Activated CD8-positive, alpha-beta memory T cell treated with anti-CD3 and anti-CD28 coated beads for 4 hours (primary cell): ENCODE measurements around the gene LMO2.

Experiments
- DNase-seq, 2 donors: peaks; one replicate each; pipeline ENCODE4 v3.0.0-alpha.2; 2020; ENCODE audit warnings: low read depth in 2 of 2

The LMO2 gene

GRCh38 chr11:33887886-33888285 is 4.0 kb downstream of the LMO2 start:
- DNase-seq = no peak

GRCh38 chr11:33885338-33886005 is 6.4 kb downstream of the LMO2 start:
- no peak for DNase-seq

DNA sequence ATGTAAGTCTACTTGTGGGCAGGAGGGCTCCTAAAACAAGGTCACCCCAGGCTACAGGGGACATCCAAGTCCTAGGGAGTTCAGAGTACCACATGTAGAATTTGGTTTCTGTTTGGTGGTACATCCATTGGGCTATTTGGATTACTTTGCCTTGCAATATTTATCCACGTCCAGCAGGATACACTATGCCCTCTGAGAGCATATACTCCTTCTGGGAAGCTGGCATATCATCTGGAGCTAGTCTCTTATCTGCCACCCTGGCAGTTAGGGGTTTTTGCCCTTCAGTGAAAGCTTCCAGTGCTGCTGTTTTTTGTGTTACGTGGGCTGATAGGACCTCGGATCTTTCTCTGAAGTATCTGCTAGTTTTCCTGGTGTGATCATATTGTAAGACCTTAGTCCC is 7.3 kb downstream of the LMO2 start:
- no peak for DNase-seq

DNA sequence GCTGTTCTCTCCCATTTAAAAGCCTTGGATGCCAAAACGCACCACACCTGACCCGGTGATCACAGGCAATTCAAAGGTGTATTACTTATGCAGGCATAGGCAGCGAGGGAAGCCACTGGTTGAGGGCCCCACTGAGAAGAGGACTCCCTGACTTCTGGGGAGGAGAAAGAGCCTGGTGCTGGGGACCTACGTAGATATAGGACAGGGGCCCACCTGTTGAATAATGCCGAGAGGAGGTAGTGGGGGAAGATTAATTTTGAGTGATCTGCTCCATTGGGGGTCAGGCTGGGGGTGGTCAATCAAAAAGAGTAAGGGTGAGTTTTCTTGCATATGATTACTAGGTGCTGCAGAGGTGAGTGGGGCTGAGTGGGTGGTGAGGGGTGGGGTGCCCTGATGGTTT is 7.8 kb downstream of the LMO2 start:
- DNase-seq = no peak

GRCh38 chr11:33881651-33882503 is 10.0 kb downstream of the LMO2 start:
- no peak for DNase-seq

DNA sequence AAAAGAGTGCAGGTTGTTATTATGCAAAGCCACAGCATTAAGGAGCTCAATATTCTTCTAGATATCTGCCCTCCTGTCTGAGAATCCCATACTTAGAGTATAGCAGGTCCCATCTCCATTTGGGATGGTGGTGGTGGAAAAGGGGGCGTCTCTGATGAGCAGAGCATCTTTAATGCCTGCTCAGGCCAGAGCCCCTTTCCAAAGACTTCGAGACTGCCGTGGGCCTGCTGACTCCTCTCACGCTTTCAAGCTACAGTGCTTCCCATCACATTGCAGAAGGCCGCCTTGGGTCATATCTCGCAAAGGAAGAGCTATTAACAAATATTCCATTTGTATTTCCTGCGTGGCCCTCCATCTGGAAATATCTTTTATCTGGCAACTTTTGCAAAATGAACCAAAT is 10.9 kb downstream of the LMO2 start:
- DNase-seq = no peak

GRCh38 chr11:33879375-33879774 is 12.5 kb downstream of the LMO2 start:
- no peak for DNase-seq

DNA sequence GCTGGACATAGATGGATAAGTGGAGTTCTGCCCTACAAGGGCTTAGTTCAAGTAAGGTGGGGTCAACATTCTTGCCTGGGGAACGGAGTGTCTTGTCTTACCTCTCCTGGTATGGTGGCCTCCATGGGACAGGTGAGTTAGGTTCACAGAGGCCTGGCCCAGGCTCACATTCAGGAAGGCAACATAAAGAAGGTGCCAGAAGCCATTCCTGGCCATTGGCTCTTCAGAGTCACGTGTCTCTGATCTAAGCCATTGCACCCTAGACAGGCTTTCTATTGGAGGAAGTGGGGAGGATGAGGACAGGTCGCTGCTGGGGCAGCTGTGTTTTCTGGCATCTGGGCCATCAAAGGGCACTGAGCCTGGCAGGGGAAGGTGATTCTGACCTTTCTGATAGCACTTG is 14.8 kb downstream of the LMO2 start:
- no peak for DNase-seq

- DNase-seq = no peak
Measured at GRCh38 chr11:33875621-33876294, 16.1 kb downstream of the LMO2 start.

GRCh38 chr11:33874910-33875490 is 16.9 kb downstream of the LMO2 start:
- DNase-seq = no peak

GRCh38 chr11:33874433-33874832 is 17.4 kb downstream of the LMO2 start:
- no peak for DNase-seq

- no peak for DNase-seq
Measured at GRCh38 chr11:33869481-33870422, 22.1 kb downstream of the LMO2 start.

- no peak for DNase-seq
Measured at GRCh38 chr11:33868647-33869461, 23.0 kb downstream of the LMO2 start.

DNA sequence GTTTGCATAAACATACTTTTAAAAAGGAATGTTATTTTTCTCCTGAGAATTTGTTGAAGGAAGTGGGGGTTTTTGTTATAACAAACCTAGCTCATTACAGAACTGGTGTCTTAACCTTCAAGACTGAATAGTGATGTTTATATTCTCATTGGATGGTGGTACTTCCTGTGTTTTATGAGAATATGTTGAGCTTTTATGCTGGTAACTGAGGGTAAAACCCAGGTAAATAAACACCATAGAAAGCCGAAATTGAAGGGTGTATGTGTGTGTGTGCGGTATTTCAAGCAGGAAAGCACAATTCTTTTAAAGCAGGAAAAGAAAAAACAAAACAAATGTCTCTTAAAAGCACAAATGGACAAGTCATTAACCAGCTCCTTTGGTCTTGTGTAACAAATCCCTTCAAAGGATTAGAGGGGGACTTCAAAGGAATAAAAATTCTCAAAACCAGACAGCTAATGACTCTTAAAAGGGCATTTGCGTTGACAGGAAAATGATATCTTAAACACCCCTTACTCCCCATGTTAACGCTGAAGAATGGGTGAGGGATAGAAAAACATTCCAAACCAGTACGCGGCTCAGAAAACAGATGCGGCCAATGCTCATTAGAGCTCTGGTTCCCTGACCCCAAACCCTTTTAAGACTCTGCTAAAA is 23.8 kb downstream of the LMO2 start:
- DNase-seq = no peak

DNA sequence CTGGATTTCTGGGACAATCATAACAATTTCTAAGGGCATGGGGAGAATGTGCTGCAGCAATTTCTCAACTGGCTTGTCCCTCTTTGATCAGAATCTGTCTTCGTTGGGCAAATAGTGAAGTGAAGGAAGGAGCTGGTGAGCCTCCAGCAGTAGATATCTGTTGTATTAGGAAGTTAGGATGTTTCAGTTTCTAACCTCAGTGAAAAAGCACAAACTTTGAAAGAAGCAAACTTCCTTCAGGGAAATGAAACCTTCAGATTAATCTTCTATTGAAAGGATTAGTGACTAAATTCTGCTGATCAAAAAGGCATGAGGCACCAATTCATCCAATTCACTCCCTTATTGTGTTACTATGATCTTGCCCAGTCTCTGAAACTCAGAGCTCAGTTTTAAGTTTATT is 24.3 kb downstream of the LMO2 start:
- no peak for DNase-seq

DNA sequence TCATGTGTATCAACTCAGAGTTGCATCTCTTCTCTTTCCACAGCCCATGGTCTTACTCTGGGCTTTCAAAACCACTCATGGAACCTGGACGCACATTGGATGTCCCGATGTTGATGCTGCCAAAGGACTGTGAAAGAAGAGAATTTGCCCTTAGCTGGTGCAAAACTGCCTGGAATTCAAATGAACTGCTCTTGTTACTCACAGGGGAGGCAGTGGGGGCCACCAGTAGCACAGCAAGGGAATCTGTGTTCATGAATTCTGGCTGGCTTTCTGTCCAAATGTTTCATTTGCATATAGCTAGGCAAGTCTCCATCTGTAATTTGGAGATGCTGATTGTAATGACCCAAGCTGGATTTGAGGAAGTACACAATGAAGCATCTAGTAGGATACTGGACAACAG is 24.9 kb downstream of the LMO2 start:
- DNase-seq = no peak

DNA sequence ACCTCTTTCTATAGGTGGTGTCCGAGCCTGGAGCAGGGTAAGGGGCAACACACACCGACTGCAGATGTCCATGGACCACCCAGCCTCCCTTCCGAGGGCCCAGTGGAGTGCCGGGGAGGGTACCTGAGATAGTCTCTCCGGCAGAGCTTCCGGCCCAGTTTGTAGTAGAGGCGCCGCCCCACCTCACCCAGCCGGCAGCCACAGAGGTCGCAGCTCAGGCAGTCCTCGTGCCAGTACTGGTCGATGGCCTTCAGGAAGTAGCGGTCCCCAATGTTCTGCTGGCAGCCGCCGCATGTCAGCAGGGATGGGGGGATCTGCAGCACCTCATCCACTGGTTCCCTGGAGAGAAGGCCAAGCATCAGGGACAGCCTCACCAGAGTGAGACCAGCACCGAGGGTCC is 27.4 kb downstream of the LMO2 start:
- no peak for DNase-seq

GRCh38 chr11:33863418-33864172 is 28.3 kb downstream of the LMO2 start:
- DNase-seq = no peak

DNA sequence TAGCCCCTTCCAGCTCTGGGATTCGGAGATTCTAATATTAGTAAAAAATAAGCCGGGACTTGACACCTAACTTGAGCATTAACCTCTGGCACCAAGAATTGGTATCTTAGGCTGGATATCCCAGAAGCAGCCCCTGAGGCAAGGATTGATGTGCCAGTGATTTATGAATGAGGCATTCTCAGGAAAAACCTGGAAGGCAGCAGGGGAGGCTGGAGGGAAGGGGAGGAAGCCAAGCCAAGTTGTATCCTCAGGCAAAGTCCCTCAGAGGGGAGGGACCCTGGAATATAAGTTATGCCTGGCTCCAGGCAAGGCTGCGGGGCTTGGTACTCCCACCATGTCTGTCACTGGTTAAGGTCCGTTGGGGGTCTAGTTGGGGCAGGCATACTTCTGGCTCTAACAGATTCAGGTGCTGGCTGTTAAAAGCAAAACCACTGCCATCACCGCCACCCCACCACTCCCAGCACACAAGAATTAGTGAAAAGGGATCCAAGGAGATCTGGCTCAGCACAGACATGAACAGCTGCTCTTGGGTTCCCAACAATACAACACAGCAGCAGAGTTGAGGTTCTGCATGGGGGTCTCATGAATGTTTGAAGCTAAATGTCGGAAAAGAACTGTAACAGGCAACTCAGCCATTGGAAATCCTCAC is 29.8 kb downstream of the LMO2 start:
- no peak for DNase-seq
